Measurements from ENCODE around the gene PCDH9.

- TF ChIP-seq, protein P1, sequence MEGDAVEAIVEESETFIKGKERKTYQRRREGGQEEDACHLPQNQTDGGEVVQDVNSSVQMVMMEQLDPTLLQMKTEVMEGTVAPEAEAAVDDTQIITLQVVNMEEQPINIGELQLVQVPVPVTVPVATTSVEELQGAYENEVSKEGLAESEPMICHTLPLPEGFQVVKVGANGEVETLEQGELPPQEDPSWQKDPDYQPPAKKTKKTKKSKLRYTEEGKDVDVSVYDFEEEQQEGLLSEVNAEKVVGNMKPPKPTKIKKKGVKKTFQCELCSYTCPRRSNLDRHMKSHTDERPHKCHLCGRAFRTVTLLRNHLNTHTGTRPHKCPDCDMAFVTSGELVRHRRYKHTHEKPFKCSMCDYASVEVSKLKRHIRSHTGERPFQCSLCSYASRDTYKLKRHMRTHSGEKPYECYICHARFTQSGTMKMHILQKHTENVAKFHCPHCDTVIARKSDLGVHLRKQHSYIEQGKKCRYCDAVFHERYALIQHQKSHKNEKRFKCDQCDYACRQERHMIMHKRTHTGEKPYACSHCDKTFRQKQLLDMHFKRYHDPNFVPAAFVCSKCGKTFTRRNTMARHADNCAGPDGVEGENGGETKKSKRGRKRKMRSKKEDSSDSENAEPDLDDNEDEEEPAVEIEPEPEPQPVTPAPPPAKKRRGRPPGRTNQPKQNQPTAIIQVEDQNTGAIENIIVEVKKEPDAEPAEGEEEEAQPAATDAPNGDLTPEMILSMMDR (IDR thresholded peaks at IDR 0.05; ENCODE audit: low read depth, low read length) = no peak
- TF ChIP-seq EZH2phosphoT487 (IDR thresholded peaks at IDR 0.05; ENCODE audit: low read depth) = no peak
Observed at GRCh38 chr13:66348745-66349690, 881.1 kb downstream of the PCDH9 start.

Measured in OCI-LY3 (cell line).